GM13977 (cell line): ENCODE data around the gene EVL.

Source experiments
- DNase-seq: peaks from one replicate; pipeline ENCODE4 v3.0.0; 2012; ENCODE audit warnings: low spot score
- CTCF ChIP-seq: IDR thresholded peaks from 2 replicates; pipeline ENCODE4 v1.5.1; 2012; ENCODE audit warnings: mild to moderate bottlenecking, control low read depth; ENCODE audit not compliant: insufficient read depth; ENCODE audit errors: extremely low read depth, missing control alignments
- in situ Hi-C: fragments of 300-500 bp; cut with MboI; formaldehyde crosslinking; loops from one replicate; pipeline ENCODE4 v1.12.0; 2022; ENCODE audit warnings: low sequenced_read_pairs, low pct_unique_long_range_greater_than_20kb, mixed read lengths, inconsistent platforms; ENCODE audit not compliant: unreplicated experiment

The EVL gene

DNA sequence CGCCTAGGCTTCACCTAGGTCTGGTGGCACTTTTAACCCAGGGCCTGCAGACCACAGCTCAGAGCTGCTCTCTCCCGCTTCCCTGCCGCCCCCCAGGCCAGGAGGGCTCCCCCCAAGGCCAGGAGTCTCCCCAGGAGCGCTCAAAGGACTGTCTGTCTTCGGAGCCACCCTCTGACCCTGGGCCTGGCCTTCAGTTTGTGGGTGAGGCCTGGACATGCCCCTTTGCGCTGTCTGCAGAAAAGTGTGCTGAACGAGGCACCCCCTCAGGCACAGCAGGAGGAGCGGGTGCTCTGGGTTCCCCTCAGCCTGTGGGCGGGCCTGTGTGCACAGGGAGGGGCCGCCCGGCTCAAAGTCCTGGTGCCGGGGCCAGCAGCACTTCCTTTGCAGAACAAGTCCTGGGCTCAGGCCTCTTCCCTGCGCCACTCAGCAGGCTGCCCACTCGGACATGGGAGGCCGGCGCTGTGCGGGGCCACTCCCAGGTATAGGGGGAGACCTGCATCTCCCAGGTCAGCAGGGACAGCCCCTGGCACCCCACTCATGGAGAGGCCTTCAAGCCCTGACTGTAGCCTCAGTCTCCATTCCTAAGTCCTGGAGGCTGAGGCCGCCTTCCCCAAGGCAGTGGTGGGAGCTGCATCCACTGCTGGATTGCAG lies 79.9 kb downstream of the EVL start:
- no peak for DNase-seq
- in situ Hi-C loops: no loop called here
- TF ChIP-seq CTCF: no peak

DNA sequence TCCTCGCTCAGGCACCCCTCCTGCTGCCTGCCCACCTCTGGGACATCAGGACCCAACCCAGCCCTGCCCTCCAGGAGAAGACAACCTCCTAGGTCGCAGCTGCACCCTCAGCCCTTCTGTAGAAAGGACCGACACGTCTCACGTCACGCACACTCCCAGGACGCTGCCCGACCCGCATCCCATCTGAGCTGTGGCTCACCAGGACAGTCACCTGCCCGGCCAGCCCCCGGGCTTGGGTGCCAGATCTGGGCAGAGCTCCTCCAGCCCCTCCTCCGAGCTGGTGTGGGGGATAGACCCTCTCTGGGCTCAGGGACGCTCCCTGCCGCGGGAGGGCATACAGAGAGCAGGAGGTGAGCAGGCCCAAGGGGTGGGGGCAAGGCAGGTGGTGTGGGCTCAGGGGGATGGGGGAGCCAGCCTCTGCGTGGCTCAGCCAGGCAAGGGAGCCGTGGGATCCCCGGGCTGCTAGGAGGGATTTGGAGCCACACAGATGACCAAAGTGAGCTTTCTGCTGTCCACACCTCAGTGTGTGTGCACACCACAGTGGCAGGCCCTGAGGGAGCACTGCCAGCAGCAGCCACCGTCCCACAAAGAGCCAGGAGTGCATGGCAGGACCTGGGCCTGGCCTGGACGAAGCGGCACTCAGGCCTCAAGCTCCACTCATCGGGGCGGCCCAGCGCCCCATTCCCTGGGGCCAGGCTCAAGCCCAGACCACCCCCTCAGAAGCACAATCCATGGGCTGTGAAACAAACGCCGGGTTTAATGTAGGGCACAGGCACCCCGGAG lies 80.7 kb downstream of the EVL start:
- DNase-seq: no peak
- in situ Hi-C loops: no loop called here
- no peak for TF ChIP-seq CTCF

DNA sequence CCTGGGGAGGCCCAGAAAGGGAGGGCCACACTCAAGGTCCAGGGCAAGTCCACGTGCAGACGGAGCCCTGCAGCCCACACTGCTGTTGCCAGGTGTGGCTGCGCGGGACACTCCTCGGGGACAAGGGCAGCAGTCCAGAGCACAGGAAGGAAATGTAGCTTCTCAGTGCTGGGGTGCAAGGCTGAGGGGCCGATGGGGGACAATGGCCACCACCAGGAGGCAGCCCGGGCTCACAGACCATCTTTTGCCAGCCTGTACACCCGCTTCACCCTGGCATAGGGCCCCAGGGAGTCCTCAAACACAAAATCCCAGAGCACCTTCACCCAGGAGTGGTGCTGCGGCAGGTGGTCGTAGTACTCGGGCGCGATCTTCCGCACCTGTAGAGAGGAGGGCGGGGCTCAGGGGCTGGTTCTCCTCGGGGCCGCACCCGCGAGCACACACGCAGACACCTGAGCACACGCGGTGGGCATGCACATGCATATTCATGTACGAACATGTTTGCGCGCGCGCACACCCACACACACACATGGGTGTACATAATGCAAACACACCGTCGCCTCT lies 81.4 kb downstream of the EVL start:
- TF ChIP-seq CTCF: peak; percentile 25
- DNase-seq: no peak
- in situ Hi-C loops: no loop called here

GRCh38 chr14:100147181-100147631 lies 82.0 kb downstream of the EVL start:
- no peak for DNase-seq
- in situ Hi-C loops: no loop called here
- TF ChIP-seq CTCF: no peak

DNA sequence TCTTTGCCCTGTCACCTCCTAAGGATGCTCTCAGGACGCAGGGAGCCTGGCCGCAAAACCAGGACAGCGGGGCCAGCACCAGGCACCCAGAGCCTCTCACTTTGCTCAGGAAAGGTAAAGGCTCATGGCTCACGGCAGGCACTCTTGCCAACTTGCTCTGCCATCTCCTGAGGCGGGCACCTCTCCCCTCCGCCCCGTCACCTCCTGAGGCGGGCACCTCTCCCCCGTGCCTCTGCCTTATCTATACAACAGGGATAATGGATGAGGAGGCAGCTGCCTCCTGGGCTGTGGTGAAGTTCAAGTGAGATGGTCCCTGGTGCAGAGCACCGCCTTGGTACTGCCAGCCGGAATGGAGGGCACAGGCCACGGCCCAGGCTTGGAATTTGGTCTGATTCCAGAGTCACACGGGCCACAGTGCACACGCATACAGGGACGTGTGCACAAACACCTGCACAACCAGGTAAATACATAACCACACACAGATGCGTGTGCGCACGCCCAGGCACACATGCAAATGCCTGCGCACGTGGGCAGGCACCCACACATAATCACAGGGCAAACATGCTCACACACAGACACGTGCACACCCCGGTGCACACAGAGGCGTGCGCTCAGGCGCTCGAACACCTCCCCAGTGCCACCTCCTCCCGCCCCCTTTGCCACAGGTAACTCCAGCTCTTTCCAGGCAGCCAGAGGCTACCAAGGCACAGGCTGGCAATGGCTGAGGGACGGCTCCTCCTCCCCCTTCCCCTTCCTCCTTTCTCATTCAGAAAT lies 82.7 kb downstream of the EVL start:
- in situ Hi-C loops: no loop called here
- no peak for DNase-seq
- no peak for TF ChIP-seq CTCF

- DNase-seq: no peak
- in situ Hi-C loops: no loop called here
- no peak for TF ChIP-seq CTCF
Observed at GRCh38 chr14:100148837-100149731, 83.9 kb downstream of the EVL start.
